ENCODE measurements around the gene TVP23C.

The TVP23C gene

DNA sequence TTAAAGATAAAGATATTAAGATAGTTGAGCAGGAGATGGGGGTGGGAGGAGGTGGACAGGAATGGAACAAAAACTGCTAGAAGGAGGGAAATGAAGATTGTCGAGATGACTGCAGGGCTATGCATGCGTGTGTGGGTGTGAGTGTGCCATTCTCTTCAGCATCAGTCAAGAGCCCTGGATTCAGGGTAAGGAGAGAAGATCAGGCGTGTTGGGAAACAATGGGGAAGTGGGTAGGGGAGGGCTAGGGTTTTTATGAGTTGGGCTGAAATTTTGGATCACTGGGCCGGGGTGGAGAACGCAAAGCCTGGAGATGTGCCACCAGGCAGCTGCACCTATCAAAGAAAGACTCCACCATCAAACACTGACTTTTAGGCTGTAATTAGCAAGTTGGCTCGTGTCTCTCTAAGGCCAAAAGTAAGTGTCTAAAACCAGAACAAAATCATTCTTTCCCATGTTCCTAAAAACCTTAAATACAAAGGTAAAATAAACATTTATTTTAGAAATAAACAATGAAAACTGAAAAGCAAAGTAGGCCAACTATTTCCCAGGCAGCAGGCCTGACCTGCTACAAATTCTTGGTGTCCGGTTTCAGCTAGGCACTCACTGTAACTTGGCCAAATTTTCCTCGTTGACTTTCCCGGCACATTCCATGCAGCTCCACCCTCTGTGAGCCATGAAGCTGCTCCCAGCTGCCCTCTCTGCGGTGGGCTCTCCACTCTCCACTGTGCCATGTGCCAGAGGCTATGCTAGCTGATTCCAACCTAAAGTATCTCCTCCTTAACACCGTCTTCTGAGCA, 100.1 kb downstream of the TVP23C start:
- DNase-seq = no peak

DNA sequence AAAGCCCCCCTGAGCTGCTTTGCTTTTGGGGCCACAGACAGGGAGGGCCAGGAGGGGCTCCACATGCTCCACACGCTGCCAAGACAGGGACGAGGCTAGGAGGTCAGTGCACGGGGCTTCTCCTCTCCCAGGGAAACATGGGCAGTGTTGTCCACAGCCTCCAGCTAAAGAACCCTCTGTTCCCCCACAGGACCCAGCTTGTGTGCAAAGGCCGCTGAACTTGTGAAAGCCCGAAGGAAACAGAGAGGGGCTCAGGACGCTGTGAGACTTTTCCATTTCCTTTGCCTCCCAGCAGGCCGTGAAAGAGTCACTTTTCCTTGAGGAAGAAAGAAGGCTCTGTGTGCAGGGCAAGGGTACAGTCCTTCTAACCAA, 105.6 kb downstream of the TVP23C start:
- DNase-seq = no peak

GRCh38 chr17:15456972-15457722, 106.1 kb downstream of the TVP23C start:
- DNase-seq = no peak

GRCh38 chr17:15456496-15456895, 106.8 kb downstream of the TVP23C start:
- no peak for DNase-seq

GRCh38 chr17:15454346-15454745, 108.9 kb downstream of the TVP23C start:
- no peak for DNase-seq

GRCh38 chr17:15453782-15454181, 109.5 kb downstream of the TVP23C start:
- DNase-seq = no peak

- DNase-seq = no peak
Observed at GRCh38 chr17:15453246-15453645, 110.0 kb downstream of the TVP23C start.

DNA sequence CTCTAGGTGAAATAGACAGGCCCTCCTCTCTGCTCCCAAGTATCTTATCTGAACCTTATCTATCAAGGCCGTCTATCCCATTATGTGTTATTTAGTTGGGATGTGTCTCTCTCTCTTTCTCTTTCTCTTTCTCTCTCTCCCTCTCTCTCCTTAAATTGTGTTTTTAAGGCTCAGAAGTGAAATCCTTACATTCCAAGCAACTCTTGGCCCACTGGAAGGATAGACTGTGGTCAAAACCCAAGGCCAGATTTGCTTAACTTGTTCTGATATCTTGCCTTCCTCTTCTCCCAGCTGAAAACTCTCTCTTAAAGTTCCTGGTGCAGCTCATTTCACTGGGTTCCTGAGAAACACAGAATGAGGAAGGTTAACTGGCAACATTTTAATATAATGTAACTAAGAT, 110.5 kb downstream of the TVP23C start:
- DNase-seq = no peak
